ENCODE data around the gene KCNC1.

Gene KCNC1

DNA sequence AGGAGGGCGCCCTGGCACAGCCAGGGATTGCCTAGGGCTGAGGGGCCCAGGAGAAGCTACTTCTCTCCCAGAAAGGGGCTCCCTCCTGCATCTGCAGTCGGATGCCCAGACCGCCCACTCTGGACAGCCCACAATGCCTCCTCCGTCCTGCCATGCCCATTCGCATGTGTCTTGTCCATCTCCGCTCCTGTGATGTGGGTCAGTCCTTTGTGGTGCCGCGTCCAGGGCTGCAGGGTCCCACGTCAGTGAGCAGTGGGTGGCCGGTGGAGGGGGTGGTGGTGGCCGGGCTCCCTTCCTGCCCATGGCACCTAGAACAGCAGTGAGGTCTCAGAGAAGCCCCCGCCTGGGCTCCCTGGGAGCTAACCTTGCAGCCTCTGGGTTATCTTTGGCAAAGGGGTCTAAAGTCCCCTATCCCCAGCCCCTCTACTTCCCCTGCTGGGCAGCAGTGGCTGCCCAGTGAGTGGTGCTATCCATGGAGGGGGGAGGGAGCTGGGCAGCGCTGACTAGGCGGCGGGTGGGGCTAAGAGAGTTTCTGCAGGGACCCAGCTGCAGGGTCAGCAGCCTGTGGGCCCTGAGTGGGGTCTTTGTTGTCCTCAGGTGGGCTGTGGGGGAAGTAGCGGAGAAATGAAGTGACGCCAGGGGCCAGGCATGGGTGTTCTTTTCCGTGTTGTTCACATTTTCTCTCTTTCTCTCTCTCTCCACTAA lies 41.1 kb downstream of the KCNC1 start:
- no peak for DNase-seq

DNA sequence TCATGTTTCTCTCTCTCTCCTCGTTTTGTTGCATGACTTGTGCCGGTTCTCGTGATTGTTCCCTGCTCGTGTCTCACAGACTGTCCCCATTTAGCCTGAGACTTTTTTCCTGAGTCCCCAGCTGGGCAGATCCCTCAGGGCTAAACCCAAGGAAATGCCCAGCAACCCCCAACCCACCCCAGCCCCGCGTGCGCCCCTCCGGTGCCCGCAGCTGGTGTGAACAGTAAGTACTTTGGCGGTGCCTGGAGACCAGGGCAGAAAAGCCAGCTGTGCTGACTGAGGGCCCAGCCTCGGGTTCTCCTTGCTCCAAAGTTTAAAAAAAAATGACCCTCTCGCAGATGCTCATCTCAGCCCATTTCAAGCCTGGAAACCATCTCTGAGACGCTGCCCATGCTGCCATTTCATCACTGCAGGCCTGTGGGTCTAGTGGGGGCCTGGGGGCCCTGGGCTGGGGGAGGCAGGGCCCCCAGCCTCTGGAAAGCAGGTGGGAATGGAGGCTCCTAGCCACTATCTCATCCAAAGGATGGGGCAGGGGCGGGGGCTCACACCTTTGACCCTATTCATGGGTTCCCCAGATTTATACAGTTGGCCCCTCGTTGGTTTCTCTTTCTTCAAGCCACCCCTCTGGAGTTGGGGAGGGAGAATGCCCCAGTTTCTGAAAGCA lies 41.8 kb downstream of the KCNC1 start:
- DNase-seq = no peak

DNA sequence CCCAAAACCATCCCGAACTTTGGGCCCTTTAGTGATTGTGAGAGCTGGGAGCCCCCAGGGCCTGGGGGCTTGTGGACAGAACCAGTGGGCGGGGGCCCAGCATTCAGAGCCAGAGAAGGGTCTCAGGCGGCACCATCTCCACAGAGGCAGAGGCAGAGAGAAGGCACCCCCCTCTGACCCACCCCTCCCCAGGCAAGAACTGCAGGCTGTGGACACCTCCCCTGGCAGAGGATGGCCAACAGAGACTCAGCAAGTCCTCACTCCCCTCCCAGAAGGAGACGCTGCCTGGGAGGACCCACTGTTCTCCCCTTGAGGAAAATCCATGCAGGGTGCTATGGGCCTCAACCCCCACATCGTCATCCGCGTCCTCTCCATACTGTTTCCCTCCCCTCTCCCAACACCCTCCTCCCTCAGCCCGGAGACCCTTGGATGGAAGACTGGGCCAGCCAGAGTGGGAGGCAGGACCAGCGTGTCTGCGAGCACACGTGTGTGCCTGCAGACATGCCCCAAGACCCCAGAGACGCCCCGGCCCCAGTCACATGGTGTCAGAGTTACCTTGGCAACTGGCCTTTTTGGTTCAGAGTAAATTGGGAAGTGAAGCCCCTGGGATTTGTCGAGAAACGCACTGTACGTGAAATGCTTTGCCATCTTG lies 42.6 kb downstream of the KCNC1 start:
- no peak for DNase-seq

DNA sequence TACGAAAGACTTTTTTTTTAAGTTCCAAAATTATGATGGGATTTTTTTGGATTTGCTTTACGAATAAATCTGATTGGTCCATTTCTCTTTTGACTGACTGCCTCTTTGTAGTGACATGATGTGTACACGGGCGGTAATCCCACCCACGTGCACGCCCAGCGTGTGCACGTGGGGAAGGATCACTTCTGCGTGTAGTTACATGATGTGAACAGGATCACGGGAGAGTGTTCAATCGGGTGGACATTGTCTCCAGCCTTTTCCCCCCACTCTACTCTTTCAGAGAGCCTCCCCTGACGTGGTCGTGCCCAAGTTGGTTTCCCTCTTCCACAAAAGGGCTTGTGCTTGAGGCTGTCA lies 43.1 kb downstream of the KCNC1 start:
- no peak for DNase-seq

DNA sequence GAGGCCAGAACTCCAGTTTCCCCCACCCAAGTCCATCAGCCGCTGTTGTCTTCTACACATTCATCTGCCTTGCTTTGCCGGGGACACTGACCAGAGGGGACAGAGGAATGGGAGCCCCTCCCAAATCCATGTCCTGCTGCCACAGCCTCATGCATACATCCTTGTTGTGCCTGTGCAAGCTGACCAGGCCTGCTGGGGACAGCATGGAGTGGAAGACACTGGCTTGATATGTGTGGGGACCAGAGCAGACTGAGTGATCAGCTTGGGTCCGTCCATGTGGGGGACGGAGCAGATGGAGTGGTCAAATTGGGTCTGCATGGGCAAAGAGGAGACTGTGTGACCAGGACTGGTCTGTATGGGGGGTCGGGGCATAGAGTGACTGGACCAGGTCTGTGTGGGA lies 43.8 kb downstream of the KCNC1 start:
- no peak for DNase-seq

DNA sequence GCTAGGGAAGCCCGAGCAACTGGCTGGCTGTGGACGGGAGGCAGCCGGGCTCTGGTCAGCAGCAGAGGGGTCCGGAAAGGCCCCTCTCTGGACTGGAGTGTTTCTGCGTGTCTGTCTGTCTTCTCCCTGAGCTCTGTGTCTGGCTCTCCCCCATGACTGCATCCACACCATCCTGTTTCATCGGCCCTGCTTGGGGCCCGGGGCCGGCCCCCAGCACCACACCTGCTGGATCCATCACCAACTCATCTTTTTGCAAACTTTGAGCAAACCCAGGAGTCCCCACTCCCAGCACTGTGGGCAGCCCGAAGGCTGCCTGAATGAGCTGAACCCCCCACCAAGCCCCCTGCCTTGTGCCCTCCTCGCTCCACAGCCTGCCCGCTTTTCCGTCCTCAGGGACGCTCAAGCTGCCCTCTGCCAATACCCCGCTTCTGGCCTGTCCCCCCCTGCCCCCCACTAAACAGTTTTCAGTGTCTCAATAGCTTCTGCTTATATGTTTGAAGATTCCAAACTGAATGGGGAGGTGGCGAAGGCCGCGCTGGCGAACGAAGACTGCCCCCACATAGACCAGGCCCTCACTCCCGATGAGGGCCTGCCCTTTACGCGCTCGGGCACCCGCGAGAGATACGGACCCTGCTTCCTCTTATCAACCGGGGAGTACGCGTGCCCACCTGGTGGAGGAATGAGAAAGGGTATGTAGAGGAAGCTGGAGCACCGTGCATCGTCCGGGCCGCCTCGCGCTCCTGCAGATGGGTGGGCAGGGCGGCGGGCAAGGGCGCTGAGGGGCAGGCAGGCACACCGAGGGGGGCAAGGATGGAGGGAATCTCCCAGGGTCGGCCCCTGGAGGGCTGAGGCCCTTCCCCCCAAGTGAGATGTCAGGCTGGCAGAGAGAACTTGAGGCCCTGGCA lies 44.6 kb downstream of the KCNC1 start:
- DNase-seq = no peak

DNA sequence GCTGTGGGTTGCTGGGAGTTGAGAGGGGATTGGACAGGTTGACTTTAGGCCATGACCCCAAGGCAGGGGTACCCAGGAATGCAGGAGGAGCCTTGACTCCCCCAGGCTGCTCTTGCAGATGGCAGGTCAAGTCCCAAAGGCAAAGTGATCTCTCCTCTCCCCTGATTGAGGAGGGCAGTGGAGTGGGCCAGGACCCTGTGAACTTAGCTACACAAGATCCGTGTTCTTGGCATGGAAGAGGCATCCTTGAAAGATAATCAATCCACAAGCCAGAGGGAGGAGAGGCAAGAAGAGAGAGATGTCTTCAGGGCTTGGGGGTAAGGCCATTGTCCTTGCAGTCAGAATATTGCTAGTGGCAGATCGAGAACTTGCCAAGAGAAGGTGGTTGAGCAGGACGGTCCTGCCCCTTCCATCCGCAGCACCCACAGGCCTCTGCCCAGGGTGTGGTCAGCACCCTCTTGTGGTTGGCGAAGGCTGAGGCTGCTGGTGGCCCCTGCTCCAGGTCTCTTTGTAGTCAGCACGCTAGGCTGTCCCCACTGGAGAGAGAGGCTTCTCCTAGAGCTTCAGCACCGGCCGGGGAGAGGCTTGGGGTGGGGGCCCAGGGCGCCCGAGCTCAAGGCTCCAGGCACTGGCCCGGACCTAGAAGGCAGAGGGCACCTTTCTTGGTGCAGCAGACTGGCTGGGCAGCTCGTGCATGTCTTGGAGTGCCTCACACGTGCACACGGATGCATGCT lies 45.4 kb downstream of the KCNC1 start:
- DNase-seq = no peak

DNA sequence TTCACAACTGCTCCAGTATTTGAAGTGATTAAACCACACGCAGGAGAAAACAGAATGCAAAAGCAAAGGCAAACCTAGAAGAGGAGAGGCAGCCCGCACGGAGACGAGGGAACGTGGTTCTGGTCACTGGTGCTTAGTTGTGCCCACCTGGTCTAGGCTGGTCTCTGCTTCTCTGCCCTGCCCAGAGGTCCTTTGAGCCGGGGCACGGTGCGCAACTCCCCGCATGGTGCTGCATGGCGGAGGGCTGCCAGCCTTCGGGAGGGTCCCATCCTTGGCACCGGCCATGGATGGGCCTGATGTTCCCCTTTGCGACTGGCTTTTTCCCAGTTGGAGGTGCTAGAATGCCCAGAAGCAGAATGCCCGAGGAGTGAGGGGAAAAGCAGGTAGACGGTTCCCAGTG lies 46.1 kb downstream of the KCNC1 start:
- no peak for DNase-seq

DNA sequence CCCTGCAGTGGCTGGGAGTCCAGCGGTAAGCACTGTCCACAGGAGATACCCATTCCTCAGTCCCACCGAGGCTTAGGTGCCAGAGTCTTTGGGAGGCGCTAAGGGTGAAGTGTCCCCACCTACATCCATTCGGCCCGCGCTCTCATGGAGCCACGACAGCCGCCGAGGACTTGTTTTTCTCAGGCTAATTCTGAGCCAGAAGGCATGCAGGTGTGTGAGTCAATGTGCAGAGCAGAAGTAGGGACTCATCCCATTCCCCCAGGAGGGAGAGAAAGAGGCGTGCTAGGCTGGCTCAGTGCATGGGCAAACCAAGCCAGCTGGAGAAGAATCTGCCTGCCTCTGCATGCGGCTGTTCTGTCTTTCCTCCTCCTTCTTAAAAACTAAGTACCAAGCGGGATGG lies 46.6 kb downstream of the KCNC1 start:
- DNase-seq = no peak

DNA sequence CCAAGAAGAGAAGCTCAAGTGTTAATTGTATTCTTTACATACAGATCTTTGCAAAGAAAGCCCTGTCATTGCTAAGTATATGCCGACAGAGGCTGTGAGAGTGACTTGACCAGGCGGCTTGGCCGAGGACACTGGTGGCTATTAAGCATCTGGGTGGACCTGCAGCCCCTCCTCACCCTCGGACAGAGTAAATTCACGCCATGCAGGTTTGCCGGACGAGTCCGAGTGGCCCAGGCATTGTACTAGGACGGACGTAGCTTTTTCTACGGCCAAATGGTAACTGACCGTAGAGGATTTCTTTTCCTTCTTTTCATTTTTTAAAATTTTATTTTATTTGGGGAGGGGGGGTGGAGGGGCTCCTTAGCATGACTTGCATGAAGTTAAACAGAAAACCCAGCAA lies 47.0 kb downstream of the KCNC1 start:
- DNase-seq = no peak

DNA sequence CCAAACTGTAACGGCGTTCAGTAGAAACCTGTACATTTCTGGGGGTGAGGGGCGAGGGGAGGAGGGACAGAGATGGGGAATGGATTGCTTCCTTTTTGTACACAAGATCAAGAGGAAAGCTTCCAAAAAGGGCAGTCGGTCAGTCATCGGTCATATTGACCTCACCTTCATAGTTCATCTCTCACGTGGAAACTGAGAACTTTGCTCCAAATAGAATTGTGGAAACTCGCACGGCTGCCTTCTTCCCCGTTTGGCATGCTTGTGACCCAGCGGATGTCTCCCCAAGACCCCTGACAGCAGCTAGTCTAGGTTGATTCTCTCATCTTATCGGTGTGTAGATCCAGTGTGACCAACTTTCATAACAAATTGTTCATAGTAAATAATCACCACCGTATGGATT lies 47.6 kb downstream of the KCNC1 start:
- no peak for DNase-seq

DNA sequence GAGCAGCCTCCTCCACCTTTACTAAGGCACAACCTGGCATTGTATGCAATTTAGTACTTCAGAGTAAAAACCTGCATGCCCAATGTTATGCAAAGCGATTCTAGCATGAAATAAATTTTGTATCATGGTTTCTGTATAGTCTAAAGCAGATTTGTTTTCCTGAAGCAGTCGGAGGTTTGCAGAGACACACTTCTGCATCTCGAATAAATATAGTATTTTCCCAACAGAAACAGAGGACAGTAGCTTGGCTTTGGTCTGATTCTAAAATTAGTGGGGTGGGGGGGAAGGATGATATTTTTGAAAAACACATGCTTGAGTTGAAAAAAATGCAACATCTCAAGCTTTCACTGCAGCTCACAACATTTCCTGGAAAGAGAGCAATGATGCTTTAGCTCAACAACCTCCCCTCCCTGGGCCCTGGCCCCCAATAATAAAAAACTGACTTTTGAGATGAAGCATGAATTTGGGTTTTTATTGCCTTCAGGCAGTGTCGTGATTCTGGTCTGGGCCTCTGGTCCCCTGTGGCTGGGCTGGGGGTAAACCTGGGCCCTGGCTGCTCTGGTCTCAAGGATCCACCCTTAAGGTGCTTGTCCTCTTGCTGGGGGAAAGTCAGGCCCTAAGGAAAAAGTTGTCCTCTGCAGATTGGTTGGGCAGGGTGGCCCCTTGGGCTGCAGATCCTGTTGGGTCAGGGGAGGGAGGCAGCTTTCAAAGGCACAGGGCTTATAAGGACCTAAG lies 48.2 kb downstream of the KCNC1 start:
- DNase-seq = no peak

DNA sequence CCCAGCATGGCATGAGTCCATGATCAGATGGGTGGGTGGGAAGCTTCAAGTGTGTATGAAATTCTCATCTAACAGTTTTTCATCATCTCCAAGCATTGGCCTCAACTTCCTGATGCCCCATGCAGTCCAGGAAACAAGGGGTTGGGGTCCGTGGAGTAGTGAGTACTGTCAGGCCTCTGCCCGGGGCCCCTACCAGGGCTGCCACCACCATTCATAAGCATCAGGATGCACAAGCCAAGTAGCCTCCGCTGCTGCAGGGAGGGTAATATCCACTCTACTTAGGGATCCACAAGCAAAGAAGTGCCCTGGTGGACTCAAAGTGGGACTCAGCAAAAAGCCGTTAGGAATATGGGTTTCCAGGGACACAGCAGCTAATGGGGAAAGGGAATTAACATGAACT lies 49.3 kb downstream of the KCNC1 start:
- DNase-seq = no peak

DNA sequence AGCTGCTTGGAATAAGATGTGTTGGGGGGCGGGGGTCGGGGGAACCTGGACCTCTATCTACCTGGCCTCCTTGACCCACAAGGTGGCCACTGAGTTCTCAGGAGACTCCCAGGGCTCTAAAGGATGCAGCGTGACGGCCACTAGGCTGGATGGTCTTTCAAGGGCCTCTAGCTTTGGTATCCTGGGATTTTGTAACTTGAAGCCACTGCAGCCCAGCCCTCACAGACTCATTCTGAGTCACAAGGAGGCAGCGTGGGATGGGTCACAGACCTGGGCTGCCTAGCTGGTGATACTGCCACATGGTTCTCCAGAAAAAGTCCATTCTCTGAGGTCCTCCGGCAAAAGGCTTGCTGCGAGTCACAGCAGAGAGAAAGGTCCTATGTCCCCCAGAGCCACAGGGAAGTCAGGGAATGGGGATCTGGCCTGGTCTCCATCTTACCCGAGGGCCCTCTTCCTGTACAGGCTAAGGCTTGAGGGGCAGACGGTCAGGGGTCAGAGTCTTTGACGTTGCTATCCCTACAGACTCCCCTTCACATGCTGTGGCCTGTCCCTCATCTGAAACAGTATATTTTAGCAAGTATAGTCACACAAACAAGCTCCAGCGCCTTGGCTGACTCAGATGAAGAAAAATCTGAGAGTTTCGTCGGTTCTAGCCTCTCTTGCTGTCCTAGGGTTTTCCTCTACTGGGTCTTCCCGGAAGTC lies 52.4 kb downstream of the KCNC1 start:
- DNase-seq = no peak

DNA sequence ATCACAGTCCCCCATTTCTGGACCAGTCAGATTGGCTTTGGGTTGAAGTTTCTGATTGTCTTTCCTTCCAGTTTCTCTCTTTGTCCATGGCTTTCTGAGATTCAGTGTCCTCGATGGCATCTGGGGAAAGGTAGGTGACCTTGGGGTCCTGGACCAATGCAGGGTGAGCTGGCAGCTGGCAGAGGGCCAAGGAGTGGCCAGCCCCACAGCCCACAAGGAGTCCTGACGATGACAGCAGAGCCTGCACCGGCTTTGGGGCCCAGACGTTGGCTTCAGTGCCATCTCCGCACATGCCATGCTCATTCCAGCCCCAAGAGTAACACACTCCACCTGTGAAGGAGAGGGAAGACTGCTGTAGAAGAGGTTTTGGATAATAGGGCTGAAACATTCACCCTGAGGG lies 53.5 kb downstream of the KCNC1 start:
- DNase-seq = no peak

DNA sequence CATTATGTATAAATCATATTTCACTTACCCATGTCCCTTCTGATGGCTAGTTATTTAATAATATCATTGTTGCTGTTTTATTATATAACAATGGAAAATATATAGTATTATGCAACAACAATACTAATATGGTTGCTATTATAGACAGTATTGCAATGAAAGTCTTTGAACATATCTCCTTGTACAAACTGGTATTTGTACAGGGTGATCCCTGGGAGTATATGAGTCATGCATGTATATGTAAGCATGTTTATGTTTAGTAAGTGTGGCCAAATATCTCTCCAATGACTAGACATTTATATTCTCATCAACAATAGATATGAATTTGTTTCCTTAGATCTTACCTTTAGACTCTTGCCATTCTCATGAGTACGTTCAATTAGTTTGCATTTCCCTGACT lies 55.9 kb downstream of the KCNC1 start:
- no peak for DNase-seq

DNA sequence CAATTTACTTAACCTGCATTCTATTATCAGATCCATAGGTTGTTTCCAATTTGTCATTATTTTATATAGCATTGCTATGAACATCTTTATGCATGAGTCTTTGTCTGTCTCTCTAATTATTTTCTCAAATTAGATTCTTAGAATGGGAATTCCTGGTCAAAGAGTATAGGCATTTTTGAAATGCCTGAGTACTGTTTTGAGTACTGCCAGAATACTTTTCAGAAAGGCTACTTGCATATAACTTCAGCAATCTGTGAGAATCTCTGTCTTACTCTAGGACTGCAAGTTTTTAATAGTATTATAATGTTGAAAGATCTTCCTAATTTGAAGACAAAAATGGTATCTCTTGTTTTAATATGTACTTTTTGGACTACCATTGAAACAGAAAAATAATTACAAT lies 56.6 kb downstream of the KCNC1 start:
- no peak for DNase-seq

DNA sequence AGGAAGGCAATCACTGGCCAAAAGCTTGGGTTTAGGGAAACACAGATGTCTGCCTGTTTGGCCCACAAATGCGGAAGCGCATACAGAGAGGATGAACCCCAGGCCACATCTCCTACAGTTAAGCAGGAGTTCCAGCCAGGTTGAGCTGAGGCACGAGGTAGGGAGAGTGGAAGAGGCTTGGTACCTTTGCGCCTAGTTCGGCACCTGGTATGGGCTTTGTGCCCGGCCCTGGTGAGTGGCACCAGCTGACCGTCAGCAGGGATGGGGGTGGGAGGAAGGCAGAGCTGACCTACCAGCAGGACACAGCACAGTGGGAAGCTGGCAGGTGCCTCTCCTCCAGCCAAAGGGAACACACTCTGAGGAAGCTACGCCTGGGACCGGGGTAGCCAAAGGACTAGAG lies 57.6 kb downstream of the KCNC1 start:
- DNase-seq = no peak

DNA sequence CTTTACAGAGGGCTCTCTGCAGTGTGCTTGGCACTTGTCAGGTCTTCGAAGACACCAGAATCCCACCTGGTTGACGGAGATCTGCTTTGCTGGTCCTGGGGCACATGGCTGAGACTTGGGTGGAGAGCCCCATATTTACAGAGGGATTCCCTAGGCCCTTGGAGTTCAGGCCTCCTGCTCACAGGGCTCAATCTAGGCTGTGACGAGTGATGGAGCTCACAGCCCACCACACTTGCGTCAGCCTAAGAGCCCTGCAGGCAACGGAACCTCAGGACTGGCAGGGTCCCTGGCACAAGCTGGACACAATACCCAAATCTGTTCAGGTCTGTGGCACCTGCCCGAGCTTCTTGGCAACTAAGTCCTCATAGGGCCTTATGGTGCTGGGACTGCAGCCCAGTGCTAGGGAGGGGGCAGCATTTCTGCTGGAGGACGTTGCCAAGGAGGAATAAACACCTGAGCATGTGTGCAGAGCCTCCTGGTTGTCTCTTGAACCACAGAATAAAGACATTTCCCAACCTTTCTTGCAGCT lies 59.1 kb downstream of the KCNC1 start:
- no peak for DNase-seq

DNA sequence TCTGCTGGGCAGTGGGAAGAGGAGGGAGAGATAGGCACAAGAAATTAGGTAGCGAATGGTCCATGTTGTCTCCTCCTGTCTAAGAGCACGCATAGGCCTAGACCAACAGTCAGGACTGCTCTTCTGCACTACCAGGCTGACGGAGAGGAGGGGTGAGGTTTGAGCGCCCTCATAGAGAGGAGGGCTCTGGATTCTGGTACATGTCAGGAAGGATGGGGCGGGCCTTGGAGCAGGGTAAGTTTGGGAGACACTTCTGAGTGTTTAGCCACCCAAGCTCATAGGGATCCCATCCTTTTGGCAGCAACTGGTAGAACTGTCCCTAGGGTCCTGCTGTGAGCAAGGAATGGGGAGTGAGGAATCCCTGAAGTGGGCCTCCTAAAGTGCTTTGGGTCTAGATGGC lies 60.4 kb downstream of the KCNC1 start:
- no peak for DNase-seq

DNA sequence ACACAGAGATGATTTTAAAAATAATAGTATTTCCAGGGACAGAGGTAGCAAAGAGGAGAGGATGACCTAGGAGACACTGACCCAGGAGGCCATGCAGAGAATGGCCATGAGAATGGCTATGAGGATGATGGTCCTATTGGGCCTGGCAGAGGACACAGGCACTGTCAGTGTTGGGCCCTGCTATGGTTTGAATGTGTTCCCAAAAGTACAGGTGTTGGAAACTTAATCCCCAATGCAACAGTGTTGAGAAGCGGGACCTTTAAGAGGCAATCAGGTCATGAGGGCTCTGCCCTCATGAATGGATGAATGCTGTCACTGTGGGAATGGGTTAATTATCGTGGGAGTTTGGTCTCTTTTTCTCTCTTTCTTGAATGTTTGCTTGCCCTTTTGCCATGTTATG lies 61.6 kb downstream of the KCNC1 start:
- no peak for DNase-seq
